GM23338 (cell line): Measurements from ENCODE around the gene PLAGL1.

ENCODE experiments used
- EZH2 ChIP-seq: fragments of 200-600 bp; sonication (generic); IDR thresholded peaks from one replicate; pipeline ENCODE4 v1.8.0; 2017; ENCODE audit warnings: antibody characterized with exemption, mild to moderate bottlenecking, low read depth; ENCODE audit not compliant: unreplicated experiment
- TF ChIP-seq, protein P1 (sequence below): IDR thresholded peaks from 2 replicates; pipeline ENCODE4 v1.6.1; 2016; ENCODE audit warnings: antibody characterized with exemption

DNA sequence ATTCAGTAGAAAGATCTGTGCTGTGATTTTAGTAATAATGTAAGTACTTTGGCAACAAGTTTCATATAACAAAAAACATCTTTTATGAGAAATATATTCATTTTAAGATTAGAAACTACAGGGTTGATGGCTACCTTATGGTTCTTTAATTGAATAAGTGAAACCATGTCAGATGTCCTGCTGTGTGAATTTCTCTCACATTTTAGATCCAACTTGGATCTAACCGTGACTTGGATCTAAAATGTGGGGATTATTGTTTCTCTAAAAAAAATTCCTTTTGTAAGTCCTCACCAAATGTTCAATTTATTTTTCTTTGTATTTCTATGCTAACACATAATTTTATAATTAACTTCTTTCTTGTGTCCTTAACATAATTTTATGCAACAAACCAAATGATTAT, 113.4 kb downstream of the PLAGL1 start:
- TF ChIP-seq, protein P1, sequence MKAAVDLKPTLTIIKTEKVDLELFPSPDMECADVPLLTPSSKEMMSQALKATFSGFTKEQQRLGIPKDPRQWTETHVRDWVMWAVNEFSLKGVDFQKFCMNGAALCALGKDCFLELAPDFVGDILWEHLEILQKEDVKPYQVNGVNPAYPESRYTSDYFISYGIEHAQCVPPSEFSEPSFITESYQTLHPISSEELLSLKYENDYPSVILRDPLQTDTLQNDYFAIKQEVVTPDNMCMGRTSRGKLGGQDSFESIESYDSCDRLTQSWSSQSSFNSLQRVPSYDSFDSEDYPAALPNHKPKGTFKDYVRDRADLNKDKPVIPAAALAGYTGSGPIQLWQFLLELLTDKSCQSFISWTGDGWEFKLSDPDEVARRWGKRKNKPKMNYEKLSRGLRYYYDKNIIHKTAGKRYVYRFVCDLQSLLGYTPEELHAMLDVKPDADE = no peak
- no peak for TF ChIP-seq EZH2
